HCT116 (cell line): Measurements from ENCODE around the gene CACNA1F. TPM values are rescaled to one million over a fixed set of nuclear protein-coding genes. Genes with fewer than 3 reads are reported as not detected.

ENCODE experiments used
- ATAC-seq: fragments of 200-7000 bp; cut with Tn5 transposase; 2 replicates; pipeline ENCODE4 v1.9.1; 2020; ENCODE audit warnings: mild to moderate bottlenecking, moderate library complexity
- BruUV-seq: library from RNA; stranded (reverse); fragments of 400-500 nt; replicated peaks from 2 replicates; lab custom pipeline; 2021; lab: Mats Ljungman, UMichigan
- CTCF ChIA-PET: fragments of 300-600 bp; sonication (Branson Sonifier 250); formaldehyde crosslinking; loops from one replicate; lab custom pipeline; 2021; ENCODE audit warnings: antibody characterized with exemption; lab: Charles Lee
- POLR2A ChIA-PET: fragments of 300-600, 350-600 bp; sonication (Branson Sonifier 250); formaldehyde crosslinking; loops from one replicate; lab custom pipeline; 2021; ENCODE audit warnings: antibody characterized with exemption; lab: Charles Lee
- RAD21 ChIA-PET, 2 experiments: fragments of 300-600 bp; sonication (Branson Sonifier 250); formaldehyde crosslinking; loops; one replicate each; lab custom pipeline; 2023; ENCODE audit warnings: low total read pairs in 2 of 2; ENCODE audit not compliant: uncharacterized antibody in 2 of 2, unreplicated experiment in 2 of 2, low non-redundant PET in 1 of 2; lab: Charles Lee
- DNase-seq: peaks from one replicate; pipeline ENCODE4 v3.0.0-alpha.2; 2010; ENCODE audit warnings: low read depth, low spot score
- H2AFZ ChIP-seq: fragments of 200-600 bp; shearing (Covaris generic), sonication (generic); 2 replicates; pipeline ENCODE4 v1.6.1; 2017; ENCODE audit warnings: low read depth, mixed run types, mixed read lengths, antibody characterized with exemption, low read length; ENCODE audit not compliant: poor library complexity, severe bottlenecking
- H3K27ac ChIP-seq: 2 replicates; pipeline ENCODE4 v1.5.1; 2012; ENCODE audit warnings: low read depth, low read length
- H3K27me3 ChIP-seq: fragments of 200-600 bp; sonication (generic); 2 replicates; pipeline ENCODE4 v1.6.1; 2016; ENCODE audit warnings: mixed run types, low read length, mixed read lengths; ENCODE audit not compliant: insufficient read depth
- H3K36me3 ChIP-seq, 2 experiments: fragments of 200-500 bp in 1 of 2; fragments of 200-600 bp in 1 of 2; sonication (Bioruptor generic) in 1 of 2; sonication (generic) in 1 of 2; 2 replicates each; pipeline versions ENCODE4 v1.5.1 to v1.6.1; 2014 to 2016; ENCODE audit warnings: low read length in 2 of 2, inconsistent platforms in 1 of 2, mixed read lengths in 1 of 2, mixed run types in 1 of 2; ENCODE audit not compliant: insufficient read depth in 2 of 2, control insufficient read depth in 1 of 2
- H3K4me1 ChIP-seq, 2 experiments: fragments of 200-600 bp in 1 of 2; sonication (generic) in 1 of 2; 2 replicates each; pipeline versions ENCODE4 v1.5.1 to v1.6.1; 2012 to 2017; ENCODE audit warnings: low read length in 2 of 2, inconsistent platforms in 1 of 2, mild to moderate bottlenecking in 1 of 2, mixed read lengths in 1 of 2, mixed run types in 1 of 2, moderate library complexity in 1 of 2; ENCODE audit not compliant: insufficient read depth in 2 of 2, control insufficient read depth in 1 of 2
- H3K4me2 ChIP-seq: fragments of 200-600 bp; sonication (generic); 2 replicates; pipeline ENCODE4 v1.6.1; 2017; ENCODE audit warnings: mixed run types, low read length, mixed read lengths
- H3K4me3 ChIP-seq, 2 experiments: fragments of 200-600 bp in 1 of 2; sonication (generic) in 1 of 2; replicated peaks in 1 of 2; 2 replicates each; pipeline ENCODE4 v1.5.1; 2011 to 2016; ENCODE audit warnings: low read length in 2 of 2, control low read depth in 1 of 2, low read depth in 1 of 2, mild to moderate bottlenecking in 1 of 2, mixed read lengths in 1 of 2, mixed run types in 1 of 2
- H3K79me2 ChIP-seq: fragments of 200-600 bp; sonication (generic); 2 replicates; pipeline ENCODE4 v1.6.1; 2017; ENCODE audit warnings: mild to moderate bottlenecking, mixed run types, low read length, moderate library complexity, mixed read lengths; ENCODE audit not compliant: insufficient read depth
- H3K9ac ChIP-seq: fragments of 200-600 bp; sonication (generic); 2 replicates; pipeline ENCODE4 v1.6.1; 2016; ENCODE audit warnings: low read length, mixed read lengths
- H3K9me2 ChIP-seq: fragments of 200-600 bp; sonication (generic), shearing (Covaris generic); 2 replicates; pipeline ENCODE4 v1.6.1; 2017; ENCODE audit warnings: mixed run types, mild to moderate bottlenecking, moderate library complexity; ENCODE audit not compliant: insufficient read depth
- H3K9me3 ChIP-seq, 2 experiments: fragments of 200-500 bp in 1 of 2; fragments of 200-600 bp in 1 of 2; sonication (Bioruptor generic) in 1 of 2; sonication (generic) in 1 of 2; 2 replicates each; pipeline ENCODE4 v1.6.1; 2014 to 2017; ENCODE audit warnings: low read length in 2 of 2, mixed read lengths in 2 of 2, inconsistent platforms in 1 of 2, low read depth in 1 of 2, mild to moderate bottlenecking in 1 of 2, mixed run types in 1 of 2, moderate library complexity in 1 of 2; ENCODE audit not compliant: control insufficient read depth in 1 of 2, insufficient read depth in 1 of 2
- H4K20me1 ChIP-seq: fragments of 200-600 bp; sonication (generic), shearing (Covaris generic); 2 replicates; pipeline ENCODE4 v1.6.1; 2017; ENCODE audit warnings: mixed run types, mild to moderate bottlenecking, moderate library complexity; ENCODE audit not compliant: insufficient read depth
- CBX3 ChIP-seq: IDR thresholded peaks from 2 replicates; pipeline ENCODE4 v1.6.1; 2012; ENCODE audit warnings: low read depth
- CEBPB ChIP-seq: IDR thresholded peaks from 2 replicates; pipeline ENCODE4 v1.6.1; 2012; ENCODE audit warnings: low read depth
- RAD21 ChIP-seq: IDR thresholded peaks from 2 replicates; pipeline ENCODE4 v1.6.1; 2012; ENCODE audit warnings: low read depth, mild to moderate bottlenecking
- SIN3A ChIP-seq: IDR thresholded peaks from 2 replicates; pipeline ENCODE4 v1.6.1; 2012; ENCODE audit warnings: low read depth
- TCF7L2 ChIP-seq: IDR thresholded peaks from 2 replicates; pipeline ENCODE4 v1.7.0; 2011; ENCODE audit warnings: borderline replicate concordance, inconsistent platforms; ENCODE audit not compliant: insufficient read depth, insufficient read length; ENCODE audit errors: extremely low read depth
- ZNF274 ChIP-seq: fragments of 200-500 bp; sonication (Bioruptor generic); IDR thresholded peaks from 2 replicates; pipeline ENCODE4 v1.6.1; 2014; ENCODE audit warnings: mild to moderate bottlenecking, low read depth, low read length, inconsistent platforms
- intact Hi-C: fragments of 100-400 bp; cut with micrococcal nuclease; formaldehyde crosslinking; loops from 2 replicates; pipeline ENCODE4 v1.10.0; 2022
- total RNA-seq: library from RNA; stranded (reverse); gene quantifications from one replicate; pipeline ENCODE4 v1.2.1, GENCODE V29; 2021; ENCODE audit not compliant: unreplicated experiment
- TF ChIP-seq, protein P1 (sequence below), 3 experiments: fragments of 200-600 bp in 1 of 3; sonication (generic) in 1 of 3; IDR thresholded peaks in 2 of 3; conservative IDR thresholded peaks in 1 of 3; 2 replicates each; pipeline ENCODE4 v1.5.1; 2012 to 2017; ENCODE audit warnings: low read depth in 2 of 3, low read length in 2 of 3, antibody characterized with exemption in 1 of 3, borderline replicate concordance in 1 of 3, control low read depth in 1 of 3, mild to moderate bottlenecking in 1 of 3, mixed read lengths in 1 of 3, mixed run types in 1 of 3, moderate library complexity in 1 of 3; ENCODE audit not compliant: insufficient read depth in 1 of 3

The CACNA1F gene
- total RNA-seq, 1 experiment from 2014 or later, result not detected

- Histone ChIP-seq H3K4me3 (no peak overlapping the region), H3K9ac (no peak overlapping the region), H3K79me2 (no peaks in the 10 kb centered on the region), H3K4me1 (peaks cover 0 to 4% of the 10 kb centered on the region in 2 experiments; a peak in 1 of 4 replicates), H3K36me3 (no peaks in the 10 kb centered on the region), H4K20me1 (no peaks in the 10 kb centered on the region), H3K9me3 (no peaks in the 10 kb centered on the region), H3K27ac (no peak overlapping the region), H3K4me2 (peak overlapping the region; percentile 47), H3K9me2 (no peaks in the 10 kb centered on the region), H2AFZ (no peak overlapping the region), H3K27me3 (no peaks in the 10 kb centered on the region)
- DNase-seq (peak; percentile 13), ATAC-seq (peak; percentile 94)
- intact Hi-C loops, result no loop called here
- TF ChIP-seq CBX3 (no peak), RAD21 (peak; percentile 36; the same call in 1 of the 2 replicates), TCF7L2 (no peak)
- TF ChIP-seq, protein P1, sequence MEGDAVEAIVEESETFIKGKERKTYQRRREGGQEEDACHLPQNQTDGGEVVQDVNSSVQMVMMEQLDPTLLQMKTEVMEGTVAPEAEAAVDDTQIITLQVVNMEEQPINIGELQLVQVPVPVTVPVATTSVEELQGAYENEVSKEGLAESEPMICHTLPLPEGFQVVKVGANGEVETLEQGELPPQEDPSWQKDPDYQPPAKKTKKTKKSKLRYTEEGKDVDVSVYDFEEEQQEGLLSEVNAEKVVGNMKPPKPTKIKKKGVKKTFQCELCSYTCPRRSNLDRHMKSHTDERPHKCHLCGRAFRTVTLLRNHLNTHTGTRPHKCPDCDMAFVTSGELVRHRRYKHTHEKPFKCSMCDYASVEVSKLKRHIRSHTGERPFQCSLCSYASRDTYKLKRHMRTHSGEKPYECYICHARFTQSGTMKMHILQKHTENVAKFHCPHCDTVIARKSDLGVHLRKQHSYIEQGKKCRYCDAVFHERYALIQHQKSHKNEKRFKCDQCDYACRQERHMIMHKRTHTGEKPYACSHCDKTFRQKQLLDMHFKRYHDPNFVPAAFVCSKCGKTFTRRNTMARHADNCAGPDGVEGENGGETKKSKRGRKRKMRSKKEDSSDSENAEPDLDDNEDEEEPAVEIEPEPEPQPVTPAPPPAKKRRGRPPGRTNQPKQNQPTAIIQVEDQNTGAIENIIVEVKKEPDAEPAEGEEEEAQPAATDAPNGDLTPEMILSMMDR (IDR thresholded peaks at IDR 0.05 in 2 of 3, conservative IDR thresholded peaks at IDR 0.05 in 1 of 3; ENCODE audit: borderline replicate concordance in 1 of 3, insufficient read depth in 1 of 3, low read depth in 2 of 3, low read length in 2 of 3), result peak; percentile 16 to 23 (median 20); a peak in 3 of 6 replicates
- ChIA-PET CTCF (no interaction called here), POLR2A (no interaction called here), RAD21 (no interaction called here)
- no TSS peak for BruUV-seq
Measured at GRCh38 chrX:49282647-49283011, 49.5 kb upstream of the CACNA1F start.

DNA sequence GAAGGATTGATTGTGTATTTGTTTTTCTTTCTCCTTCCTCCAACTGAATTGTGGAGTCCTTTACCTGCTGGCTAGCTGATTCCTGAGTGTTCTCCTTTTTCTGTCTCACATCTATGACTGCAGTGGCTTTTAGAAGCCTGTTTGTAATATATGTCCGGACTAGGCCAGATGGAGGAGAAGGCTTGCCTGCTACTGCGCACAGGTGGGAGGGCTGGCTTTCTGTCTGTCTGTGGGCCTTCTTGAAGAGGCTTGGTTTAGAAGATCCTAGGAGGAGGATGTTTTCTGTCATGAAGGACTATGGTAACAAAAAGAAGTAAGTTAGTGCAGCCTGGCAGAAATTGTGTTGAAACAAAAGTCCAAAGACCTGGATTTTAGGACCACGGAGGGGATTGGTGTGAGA lies 44.9 kb upstream of the CACNA1F start:
- ChIA-PET POLR2A (no interaction called here), CTCF (no interaction called here), RAD21 (no interaction called here)
- Histone ChIP-seq H3K9ac (no peak overlapping the region), H3K4me1 (peaks cover 0 to 4% of the 10 kb centered on the region in 2 experiments; a peak in 1 of 4 replicates), H3K4me2 (no peak overlapping the region), H3K9me2 (no peaks in the 10 kb centered on the region), H3K4me3 (no peak overlapping the region), H3K27me3 (no peaks in the 10 kb centered on the region), H2AFZ (no peak overlapping the region), H4K20me1 (no peaks in the 10 kb centered on the region), H3K36me3 (no peaks in the 10 kb centered on the region), H3K9me3 (no peaks in the 10 kb centered on the region), H3K27ac (no peak overlapping the region), H3K79me2 (no peaks in the 10 kb centered on the region)
- TF ChIP-seq SIN3A (no peak), CEBPB (no peak), ZNF274 (no peak)
- TF ChIP-seq, protein P1 (IDR thresholded peaks at IDR 0.05 in 2 of 3, conservative IDR thresholded peaks at IDR 0.05 in 1 of 3; ENCODE audit: borderline replicate concordance in 1 of 3, insufficient read depth in 1 of 3, low read depth in 2 of 3, low read length in 2 of 3), result no peak
- no peak for ATAC-seq
- no TSS peak for BruUV-seq
- no peak for DNase-seq
- intact Hi-C loops, result no loop called here
